ENCODE measurements around the gene LHCGR.

DNA sequence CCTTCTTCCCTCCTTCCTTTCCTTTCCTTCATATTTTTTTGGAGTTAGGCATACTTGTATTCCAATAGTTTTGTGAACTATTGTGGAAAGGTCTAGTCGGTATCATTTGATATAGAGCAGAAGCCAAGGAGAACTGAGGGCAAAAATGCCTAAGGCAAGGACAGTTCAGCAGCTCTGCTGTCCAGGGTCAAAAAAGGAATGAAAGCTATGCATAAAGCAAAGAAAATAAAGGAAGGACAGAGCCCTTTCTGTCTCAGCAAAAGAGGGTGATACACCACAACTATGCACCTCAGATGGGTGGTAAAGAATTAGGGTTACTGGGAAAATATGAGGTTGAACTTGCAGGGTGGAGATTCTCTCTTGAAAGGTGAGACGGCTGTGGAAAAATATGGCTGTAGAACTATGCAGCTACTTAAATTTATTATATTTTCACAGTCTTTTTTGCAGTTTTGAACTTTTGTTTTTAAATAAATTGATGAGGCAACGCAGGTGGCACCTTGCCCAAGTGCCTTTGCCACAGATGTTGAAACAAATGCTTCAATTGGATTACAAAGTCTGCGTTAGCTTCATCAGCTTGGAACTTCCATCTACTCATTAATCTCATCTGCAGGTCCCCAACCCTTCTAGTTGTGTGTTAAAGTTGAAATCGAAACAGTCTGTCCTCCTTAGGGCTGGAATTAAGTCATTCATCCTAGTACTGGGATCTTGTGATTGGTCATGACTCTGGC is 20.8 kb downstream of the LHCGR start:
- TF ChIP-seq, protein P1, sequence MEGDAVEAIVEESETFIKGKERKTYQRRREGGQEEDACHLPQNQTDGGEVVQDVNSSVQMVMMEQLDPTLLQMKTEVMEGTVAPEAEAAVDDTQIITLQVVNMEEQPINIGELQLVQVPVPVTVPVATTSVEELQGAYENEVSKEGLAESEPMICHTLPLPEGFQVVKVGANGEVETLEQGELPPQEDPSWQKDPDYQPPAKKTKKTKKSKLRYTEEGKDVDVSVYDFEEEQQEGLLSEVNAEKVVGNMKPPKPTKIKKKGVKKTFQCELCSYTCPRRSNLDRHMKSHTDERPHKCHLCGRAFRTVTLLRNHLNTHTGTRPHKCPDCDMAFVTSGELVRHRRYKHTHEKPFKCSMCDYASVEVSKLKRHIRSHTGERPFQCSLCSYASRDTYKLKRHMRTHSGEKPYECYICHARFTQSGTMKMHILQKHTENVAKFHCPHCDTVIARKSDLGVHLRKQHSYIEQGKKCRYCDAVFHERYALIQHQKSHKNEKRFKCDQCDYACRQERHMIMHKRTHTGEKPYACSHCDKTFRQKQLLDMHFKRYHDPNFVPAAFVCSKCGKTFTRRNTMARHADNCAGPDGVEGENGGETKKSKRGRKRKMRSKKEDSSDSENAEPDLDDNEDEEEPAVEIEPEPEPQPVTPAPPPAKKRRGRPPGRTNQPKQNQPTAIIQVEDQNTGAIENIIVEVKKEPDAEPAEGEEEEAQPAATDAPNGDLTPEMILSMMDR (conservative IDR thresholded peaks at IDR 0.05 in 1 of 2, IDR thresholded peaks at IDR 0.05 in 1 of 2; ENCODE audit: extremely low read depth in 1 of 2, insufficient read depth in 1 of 2, low read depth in 1 of 2, low read length in 2 of 2) = no peak
- no peak for TF ChIP-seq EZH2 (IDR thresholded peaks at IDR 0.05; ENCODE audit: borderline replicate concordance, low read length)
